Activated naive CD8-positive, alpha-beta T cell treated with anti-CD3 and anti-CD28 coated beads for 36 hours (primary cell): ENCODE results near the gene HAVCR1. TPM values are rescaled to one million over a fixed set of nuclear protein-coding genes. Genes with fewer than 3 reads are reported as not detected.

Experiments used
- DNase-seq: peaks from one replicate; pipeline ENCODE4 v3.0.0; 2021
- H3K27ac Mint-ChIP-seq: one replicate; pipeline ENCODE4 v1.8.0; 2022; ENCODE audit warnings: mild to moderate bottlenecking, moderate library complexity, mixed read lengths
- H3K27me3 Mint-ChIP-seq: one replicate; pipeline ENCODE4 v1.8.0; 2022; ENCODE audit warnings: mild to moderate bottlenecking, mixed read lengths
- H3K36me3 Mint-ChIP-seq: one replicate; pipeline ENCODE4 v1.8.0; 2021; ENCODE audit warnings: mild to moderate bottlenecking, mixed read lengths
- H3K4me1 Mint-ChIP-seq: one replicate; pipeline ENCODE4 v1.8.0; 2021; ENCODE audit warnings: mixed read lengths
- H3K4me3 Mint-ChIP-seq: one replicate; pipeline ENCODE4 v1.8.0; 2022; ENCODE audit warnings: mild to moderate bottlenecking, moderate library complexity, mixed read lengths
- H3K9me3 Mint-ChIP-seq: one replicate; pipeline ENCODE4 v1.8.0; 2022; ENCODE audit warnings: mixed read lengths
- total RNA-seq, 2 experiments: library from RNA; stranded (reverse); gene quantifications; one replicate each; pipeline ENCODE4 v1.2.3, GENCODE V29; 2021

The HAVCR1 gene
- total RNA-seq, 2 experiments from 2014 or later: 0.22 to 0.89 TPM

DNA sequence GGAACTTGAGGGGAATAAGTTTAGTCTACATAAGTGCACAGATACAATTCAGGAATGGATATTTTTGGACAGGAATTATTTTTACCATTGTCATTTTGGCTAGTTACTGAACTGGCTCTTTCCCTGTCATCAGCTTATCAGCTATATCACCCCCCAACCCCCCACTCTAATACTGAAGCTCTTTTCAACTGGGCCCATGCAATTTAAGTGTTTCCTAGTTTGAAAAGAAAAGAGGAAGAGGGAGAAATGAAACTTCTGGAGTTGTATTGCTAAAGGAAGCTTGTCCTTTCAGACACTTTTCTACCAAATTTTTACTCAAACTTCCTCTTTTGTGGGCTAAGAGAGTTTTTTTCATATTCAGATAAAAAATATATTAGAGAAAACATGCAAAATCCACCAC is 77.4 kb downstream of the HAVCR1 start:
- Mint-ChIP-seq H3K27me3 (no peaks in the 10 kb centered on the region), H3K9me3 (peaks cover 2% of the 10 kb centered on the region), H3K4me3 (no peak overlapping the region), H3K27ac (no peak overlapping the region), H3K36me3 (peaks cover 13% of the 10 kb centered on the region), H3K4me1 (no peaks in the 10 kb centered on the region)
- no peak for DNase-seq

Other genes with a start within 250 kb of the HAVCR1 start
- not detected for gene PPP1R2B, start 208.8 kb downstream of the HAVCR1 start, total RNA-seq
- 1 to 10 TPM; 1.2 to 1.3 TPM for gene TIMD4, start 95.9 kb downstream of the HAVCR1 start, total RNA-seq
- 10 to 100 TPM; 24.6 to 25.2 TPM for gene HAVCR2, start 49.9 kb upstream of the HAVCR1 start, total RNA-seq
- gene MED7, start 83.7 kb upstream of the HAVCR1 start, total RNA-seq: 10 to 100 TPM; 14.2 to 15.4 TPM
- under 1 TPM; 0.46 to 0.47 TPM for gene GARIN3, start 107.1 kb upstream of the HAVCR1 start, total RNA-seq
- gene ITK, start 121.7 kb upstream of the HAVCR1 start, total RNA-seq: 100 to 1,000 TPM; 200 to 204 TPM
- gene CYFIP2, start 207.0 kb upstream of the HAVCR1 start, total RNA-seq: 100 to 1,000 TPM; 324 to 325 TPM